GM10266 (cell line): ENCODE results near the gene GHRHR.

Experiments
- DNase-seq: peaks from one replicate; pipeline ENCODE4 v3.0.0; 2012; ENCODE audit errors: extremely low spot score
- TF ChIP-seq, protein P1 (sequence below): IDR thresholded peaks from 2 replicates; pipeline ENCODE4 v1.5.1; 2012; ENCODE audit warnings: mild to moderate bottlenecking, low read depth; ENCODE audit not compliant: control insufficient read depth, insufficient read depth; ENCODE audit errors: missing control alignments

Gene GHRHR

DNA sequence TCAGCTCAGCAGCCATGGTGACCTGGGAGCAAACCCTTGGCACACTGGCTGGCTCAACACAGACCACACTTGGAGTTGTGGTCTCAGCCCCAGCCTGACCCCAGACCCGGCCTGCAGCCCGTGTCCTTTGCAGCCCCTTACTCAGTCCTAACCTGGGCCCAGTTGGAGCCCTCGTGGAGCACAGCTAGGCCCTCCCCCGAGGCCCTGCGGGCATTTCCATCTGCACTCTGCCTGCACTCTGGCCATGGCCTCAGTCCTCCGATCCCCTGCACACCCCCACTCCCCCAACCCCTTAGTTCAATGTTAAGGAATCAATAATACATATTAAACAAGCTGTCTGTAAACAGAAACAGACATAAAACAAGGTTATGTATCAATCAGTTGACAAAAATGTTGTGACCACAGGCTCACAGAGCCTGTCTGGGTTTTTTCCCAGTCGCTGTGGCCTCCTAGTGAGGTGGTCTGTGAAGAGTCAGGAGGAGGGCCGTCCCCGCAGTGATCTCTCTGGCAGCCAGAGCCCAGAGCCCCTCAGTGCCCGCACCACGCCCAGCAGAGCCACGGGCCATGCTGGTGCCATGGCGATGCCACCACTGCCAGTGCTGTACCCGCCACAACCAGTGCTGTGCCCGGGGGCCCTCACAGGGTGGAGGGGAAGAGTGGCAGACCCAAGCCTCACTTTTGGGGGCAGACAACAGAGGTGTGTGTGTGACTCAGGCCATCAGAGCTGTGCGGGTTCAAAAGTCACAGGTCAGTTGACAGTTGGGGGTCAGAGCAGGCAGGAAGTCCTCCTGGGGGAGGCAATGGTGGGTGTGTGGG, 25.5 kb downstream of the GHRHR start:
- TF ChIP-seq, protein P1, sequence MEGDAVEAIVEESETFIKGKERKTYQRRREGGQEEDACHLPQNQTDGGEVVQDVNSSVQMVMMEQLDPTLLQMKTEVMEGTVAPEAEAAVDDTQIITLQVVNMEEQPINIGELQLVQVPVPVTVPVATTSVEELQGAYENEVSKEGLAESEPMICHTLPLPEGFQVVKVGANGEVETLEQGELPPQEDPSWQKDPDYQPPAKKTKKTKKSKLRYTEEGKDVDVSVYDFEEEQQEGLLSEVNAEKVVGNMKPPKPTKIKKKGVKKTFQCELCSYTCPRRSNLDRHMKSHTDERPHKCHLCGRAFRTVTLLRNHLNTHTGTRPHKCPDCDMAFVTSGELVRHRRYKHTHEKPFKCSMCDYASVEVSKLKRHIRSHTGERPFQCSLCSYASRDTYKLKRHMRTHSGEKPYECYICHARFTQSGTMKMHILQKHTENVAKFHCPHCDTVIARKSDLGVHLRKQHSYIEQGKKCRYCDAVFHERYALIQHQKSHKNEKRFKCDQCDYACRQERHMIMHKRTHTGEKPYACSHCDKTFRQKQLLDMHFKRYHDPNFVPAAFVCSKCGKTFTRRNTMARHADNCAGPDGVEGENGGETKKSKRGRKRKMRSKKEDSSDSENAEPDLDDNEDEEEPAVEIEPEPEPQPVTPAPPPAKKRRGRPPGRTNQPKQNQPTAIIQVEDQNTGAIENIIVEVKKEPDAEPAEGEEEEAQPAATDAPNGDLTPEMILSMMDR: no peak
- DNase-seq: no peak

DNA sequence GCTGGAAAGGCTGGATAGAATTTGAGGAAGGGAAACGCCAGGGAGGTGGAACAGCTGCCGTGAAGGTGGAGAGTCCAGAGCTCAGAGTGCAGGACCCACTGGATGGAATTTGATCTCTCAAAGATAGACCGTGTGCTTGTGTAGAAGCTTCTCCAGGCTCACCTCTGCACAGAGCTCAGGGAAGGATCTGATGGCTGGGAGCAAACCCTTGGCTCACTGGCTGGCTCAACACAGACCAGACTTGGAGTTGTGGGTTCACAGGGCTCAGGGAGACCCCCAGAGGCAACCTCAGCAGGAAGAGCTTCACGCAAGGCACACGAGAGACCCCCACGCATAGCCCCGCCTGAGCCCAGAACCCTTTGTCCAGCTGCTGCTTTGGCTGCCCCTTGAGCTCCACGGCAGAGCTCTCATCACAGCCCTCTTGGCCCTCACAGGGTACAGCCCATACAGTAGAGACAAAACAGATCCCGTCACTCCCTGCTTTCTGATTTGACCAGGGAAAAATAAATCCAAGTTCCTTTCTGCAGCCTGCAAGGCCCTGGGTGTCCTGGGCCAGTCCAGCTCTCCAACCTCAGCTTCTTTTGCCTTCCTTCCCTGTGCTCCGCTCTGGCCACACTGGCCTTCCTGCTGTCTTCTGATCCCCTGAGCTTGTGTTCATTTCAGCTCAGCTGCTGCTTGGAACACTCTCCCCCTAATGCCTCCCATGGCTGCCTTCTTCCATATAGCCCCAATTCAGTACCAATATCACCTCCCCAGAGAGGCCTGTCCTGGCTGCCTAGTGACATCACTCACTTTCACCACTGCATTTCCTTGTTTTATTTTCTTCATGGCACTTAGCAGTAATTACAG, 26.3 kb downstream of the GHRHR start:
- TF ChIP-seq, protein P1: no peak
- no peak for DNase-seq

DNA sequence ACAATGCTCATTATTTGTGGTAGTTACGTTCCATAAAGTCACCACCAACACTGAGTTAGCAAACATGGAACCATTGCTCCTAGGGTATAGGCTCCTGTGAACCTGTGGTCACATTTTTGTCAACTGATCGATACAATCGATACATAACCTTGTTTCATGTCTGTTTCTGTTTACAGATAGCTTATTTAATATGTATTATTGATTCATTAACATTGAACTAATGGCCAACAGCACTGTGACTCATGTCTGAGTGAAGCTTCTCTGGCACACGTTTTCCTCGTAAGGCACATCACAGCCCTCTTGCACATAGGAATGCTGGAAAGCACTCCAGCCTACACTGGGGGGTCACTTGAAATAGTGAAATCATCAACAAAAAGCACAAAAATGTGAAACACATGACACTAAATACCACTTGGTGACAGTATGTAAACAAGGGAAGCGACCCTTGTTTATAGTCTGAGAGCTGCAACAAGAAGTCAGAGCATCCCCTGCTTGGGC, 27.0 kb downstream of the GHRHR start:
- no peak for DNase-seq
- TF ChIP-seq, protein P1: no peak

DNA sequence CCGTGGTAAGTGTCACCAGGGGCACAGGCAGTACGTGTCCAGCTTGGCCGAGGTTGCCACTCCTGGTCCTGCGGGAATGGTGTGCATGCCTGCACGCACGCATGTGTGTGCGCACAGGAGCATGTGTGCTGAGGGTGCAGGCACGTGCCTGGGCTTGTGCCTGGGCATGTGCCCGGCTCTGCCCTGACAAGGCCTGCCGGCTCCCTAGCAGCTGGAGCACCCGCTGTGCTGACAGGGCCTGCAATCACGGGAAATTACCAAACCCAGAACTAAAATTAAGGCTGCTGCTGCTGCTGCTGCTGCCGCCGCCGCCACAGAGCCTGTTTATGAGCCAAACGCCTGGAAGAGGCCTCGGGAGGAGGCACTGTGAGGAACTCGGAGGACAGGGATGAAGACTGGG, 28.7 kb downstream of the GHRHR start:
- TF ChIP-seq, protein P1: no peak

DNA sequence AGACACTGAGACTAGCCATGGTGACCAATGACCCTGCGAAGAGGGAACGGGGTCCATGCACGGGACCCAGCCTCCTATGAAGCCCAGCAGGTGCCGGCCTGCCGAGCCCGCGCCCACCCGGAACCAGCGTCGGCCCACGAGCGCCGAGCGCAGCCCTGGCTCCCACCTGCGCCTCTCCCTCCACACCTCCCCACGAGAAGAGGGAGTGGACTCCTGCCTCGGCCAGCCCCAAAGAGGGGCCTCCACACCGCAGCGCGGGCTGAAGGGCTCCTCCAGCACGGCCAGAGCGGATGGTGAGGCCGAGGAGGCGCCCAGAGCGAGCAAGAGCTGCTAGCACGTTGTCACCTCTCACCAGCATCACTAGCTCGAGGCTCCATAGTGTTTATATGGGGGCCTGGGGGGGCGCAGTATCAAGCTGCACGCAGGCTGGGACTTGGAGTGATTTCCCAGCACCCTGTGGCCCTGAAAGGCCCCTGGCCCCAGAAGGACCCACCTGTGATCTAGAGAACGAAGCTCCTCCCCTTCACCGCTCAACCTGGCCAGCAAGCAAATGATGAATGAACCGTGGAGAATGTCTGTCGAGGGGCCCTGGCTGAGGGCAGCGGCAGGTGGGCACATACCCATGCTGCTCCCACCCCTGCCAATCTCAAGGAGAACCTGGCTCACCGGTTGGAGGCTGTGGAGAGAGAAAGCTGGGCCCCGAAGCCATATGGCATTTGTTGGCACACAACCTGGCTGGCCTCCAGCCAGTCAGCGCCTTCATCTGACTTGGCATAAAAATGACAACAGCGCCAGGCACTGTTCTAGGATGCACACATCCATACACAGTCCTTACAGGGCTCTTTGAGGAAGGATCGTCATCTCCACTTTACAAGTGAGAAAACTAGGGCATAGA, 30.7 kb downstream of the GHRHR start:
- TF ChIP-seq, protein P1: no peak
- no peak for DNase-seq

More for the DNA sequence above, 28.7 kb downstream of the GHRHR start:
- no peak for DNase-seq

DNA sequence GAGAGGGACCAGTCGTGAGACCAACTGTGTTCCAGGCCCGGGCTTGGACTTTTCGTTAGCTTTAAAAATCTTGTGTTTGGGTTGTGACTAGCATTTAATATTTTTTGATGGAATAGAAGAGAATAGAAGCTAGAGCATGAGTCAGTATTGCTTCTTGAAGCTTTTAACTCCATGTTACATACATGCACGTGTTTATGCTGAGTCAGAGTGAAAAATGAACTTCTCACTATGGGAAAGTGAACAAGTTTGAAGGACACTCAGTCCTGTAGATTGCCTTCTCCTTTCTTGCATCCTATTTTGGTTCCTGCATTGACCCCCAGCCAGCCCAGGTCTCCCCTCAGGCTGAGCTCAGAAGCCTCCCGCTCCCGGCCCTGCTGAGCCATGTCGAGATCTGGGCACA, 31.8 kb downstream of the GHRHR start:
- no peak for DNase-seq

More for the DNA sequence above, 31.8 kb downstream of the GHRHR start:
- TF ChIP-seq, protein P1: no peak
